ENCODE measurements around the gene SPHK1. TPM values are rescaled to one million over a fixed set of nuclear protein-coding genes. Genes with fewer than 3 reads are reported as not detected.

Gene SPHK1
- total RNA-seq, 6 donors from 2014 or later, result 5.5 to 16.6 (median 9.5) TPM

DNA sequence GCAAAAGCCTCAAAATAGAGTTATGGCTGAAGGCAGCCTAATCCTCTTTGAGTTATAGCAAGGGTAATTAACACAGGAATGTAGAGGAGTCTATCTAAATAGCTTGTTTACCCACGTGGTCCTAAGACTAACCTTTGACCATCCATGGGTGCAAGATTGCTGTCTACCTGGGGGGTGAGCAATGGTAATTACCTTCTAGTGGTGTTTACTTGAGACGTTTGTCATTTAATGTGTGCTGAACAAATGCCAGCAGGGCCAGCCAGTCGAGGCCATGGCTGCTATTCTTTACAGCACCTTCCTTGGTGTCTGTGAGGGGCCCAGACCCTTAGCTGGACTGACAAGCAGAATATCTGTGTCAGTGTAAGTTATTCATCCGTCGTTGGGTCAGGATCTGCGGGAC, 16.8 kb upstream of the SPHK1 start:
- Histone ChIP-seq H3K9me3 (no peaks in the 10 kb centered on the region), H3K36me3 (no peaks in the 10 kb centered on the region), H3K27me3 (no peaks in the 10 kb centered on the region), H3K4me1 (peaks cover 8 to 17% (median 12%) of the 10 kb centered on the region in 4 donors), H3K27ac (no peak overlapping the region), H3K4me3 (no peak overlapping the region)
- no peak for DNase-seq
- TF ChIP-seq CTCF (IDR thresholded peaks at IDR 0.05), result no peak
- TF ChIP-seq EP300 (IDR thresholded peaks at IDR 0.05), result no peak
- 83% methylated on average over 4 to 5 of the region's 6 CpGs for WGBS, 2 donors
- no peak for ATAC-seq (ENCODE audit: low FRiP score in 2 of 2)

GRCh38 chr17:76368545-76368944, 15.9 kb upstream of the SPHK1 start:
- no peak overlapping the region for H3K4me3 ChIP-seq
- H3K27ac ChIP-seq, result no peak overlapping the region
- TF ChIP-seq POLR2A (IDR thresholded peaks at IDR 0.05) (no peak), POLR2AphosphoS5 (IDR thresholded peaks at IDR 0.05) (no peak), CTCF (IDR thresholded peaks at IDR 0.05) (no peak), EP300 (IDR thresholded peaks at IDR 0.05) (no peak)
- DNase-seq (no peak), ATAC-seq (ENCODE audit: low FRiP score in 2 of 2) (no peak)
- no peaks in the 10 kb centered on the region for H3K36me3 ChIP-seq
- H3K9me3 ChIP-seq, result no peaks in the 10 kb centered on the region
- 63 to 83% methylated on average over 9 of the region's 11 CpGs for WGBS, 2 donors
- peaks cover 5 to 14% (median 11%) of the 10 kb centered on the region in 4 donors for H3K4me1 ChIP-seq
- no peaks in the 10 kb centered on the region for H3K27me3 ChIP-seq

- Histone ChIP-seq H3K4me3 (no peak overlapping the region), H3K27ac (peak overlapping the region in 2 of 4 donors; percentile 21 to 65), H3K9me3 (no peaks in the 10 kb centered on the region), H3K36me3 (no peaks in the 10 kb centered on the region), H3K27me3 (no peaks in the 10 kb centered on the region), H3K4me1 (peaks cover 5 to 14% (median 11%) of the 10 kb centered on the region in 4 donors)
- no peak for DNase-seq
- WGBS, 2 donors, result 83 to 88% methylated on average over 10 of the region's 10 CpGs
- TF ChIP-seq POLR2A (IDR thresholded peaks at IDR 0.05), result no peak
- TF ChIP-seq POLR2AphosphoS5 (IDR thresholded peaks at IDR 0.05), result no peak
- no peak for TF ChIP-seq EP300 (IDR thresholded peaks at IDR 0.05)
- TF ChIP-seq CTCF (IDR thresholded peaks at IDR 0.05), result no peak
- no peak for ATAC-seq (ENCODE audit: low FRiP score in 2 of 2)
Observed at GRCh38 chr17:76369379-76369778, 15.0 kb upstream of the SPHK1 start.

- H3K36me3 ChIP-seq, result no peaks in the 10 kb centered on the region
- peak overlapping the region in 3 of 4 donors; percentile 21 to 65 (median 21) for H3K27ac ChIP-seq
- peaks cover 5 to 14% (median 11%) of the 10 kb centered on the region in 4 donors for H3K4me1 ChIP-seq
- no peak for ATAC-seq (ENCODE audit: low FRiP score in 2 of 2)
- WGBS, 2 donors, result 79 to 84% methylated on average over 3 to 7 of the region's 7 CpGs
- no peaks in the 10 kb centered on the region for H3K27me3 ChIP-seq
- no peaks in the 10 kb centered on the region for H3K9me3 ChIP-seq
- DNase-seq, result no peak
- TF ChIP-seq CTCF (IDR thresholded peaks at IDR 0.05), result no peak
- peak; percentile 25 to 38 for TF ChIP-seq POLR2AphosphoS5 (IDR thresholded peaks at IDR 0.05)
- H3K4me3 ChIP-seq, result no peak overlapping the region
Observed at GRCh38 chr17:76369804-76370203, 14.6 kb upstream of the SPHK1 start.

GRCh38 chr17:76370261-76370993, 14.0 kb upstream of the SPHK1 start:
- 50% methylated on average over 11 of the region's 11 CpGs for WGBS, 2 donors
- ATAC-seq (ENCODE audit: low FRiP score in 2 of 2), result peak; percentile 72 to 94
- TF ChIP-seq EP300 (IDR thresholded peaks at IDR 0.05), result no peak
- TF ChIP-seq POLR2AphosphoS5 (IDR thresholded peaks at IDR 0.05), result peak; percentile 46 to 49
- TF ChIP-seq CTCF (IDR thresholded peaks at IDR 0.05), result peak; percentile 17 to 51 (median 37)
- DNase-seq, result no peak
- H3K36me3 ChIP-seq, result no peaks in the 10 kb centered on the region
- no peaks in the 10 kb centered on the region for H3K27me3 ChIP-seq
- H3K27ac ChIP-seq, result peak overlapping the region in 3 of 4 donors; percentile 21 to 65 (median 21)
- H3K4me1 ChIP-seq, result peaks cover 5 to 14% (median 11%) of the 10 kb centered on the region in 4 donors
- H3K4me3 ChIP-seq, result no peak overlapping the region
- H3K9me3 ChIP-seq, result no peaks in the 10 kb centered on the region
